GM18505 (cell line): ENCODE data around the gene NRP1.

Source experiments
- ATAC-seq: cut with Tn5 transposase; IDR thresholded peaks from one replicate; pipeline ENCODE4 v1.9.1; 2021; ENCODE audit not compliant: unreplicated experiment
- POLR2A ChIP-seq: IDR thresholded peaks from 4 replicates; pipeline ENCODE4 v1.6.1; 2011; ENCODE audit warnings: borderline replicate concordance; ENCODE audit not compliant: insufficient read depth, insufficient read length; ENCODE audit errors: extremely low read depth

NRP1 gene

GRCh38 chr10:33335801-33336581 is 1.5 kb upstream of the NRP1 start:
- no peak for ATAC-seq
- TF ChIP-seq POLR2A, result no peak

DNA sequence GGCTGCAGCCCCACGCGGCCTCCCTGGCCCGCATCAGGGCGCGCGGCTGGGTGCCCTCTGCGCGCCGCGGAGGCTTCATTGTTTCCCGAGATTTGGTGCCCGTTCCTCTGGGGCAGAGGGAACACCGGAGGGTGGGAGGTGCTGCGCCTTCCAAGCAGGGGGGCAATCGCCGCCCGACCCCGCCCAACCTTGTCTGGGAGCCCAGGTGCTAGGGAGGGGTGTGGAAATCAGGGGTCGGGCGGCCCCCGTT is 1.0 kb upstream of the NRP1 start:
- no peak for ATAC-seq
- no peak for TF ChIP-seq POLR2A

GRCh38 chr10:33334805-33335550 is 511 bp upstream of the NRP1 start:
- no peak for ATAC-seq
- no peak for TF ChIP-seq POLR2A

GRCh38 chr10:33333260-33334101 is 986 bp downstream of the NRP1 start:
- ATAC-seq, result no peak
- no peak for TF ChIP-seq POLR2A

GRCh38 chr10:33332183-33333065 is 2.0 kb downstream of the NRP1 start:
- no peak for ATAC-seq
- TF ChIP-seq POLR2A, result no peak

DNA sequence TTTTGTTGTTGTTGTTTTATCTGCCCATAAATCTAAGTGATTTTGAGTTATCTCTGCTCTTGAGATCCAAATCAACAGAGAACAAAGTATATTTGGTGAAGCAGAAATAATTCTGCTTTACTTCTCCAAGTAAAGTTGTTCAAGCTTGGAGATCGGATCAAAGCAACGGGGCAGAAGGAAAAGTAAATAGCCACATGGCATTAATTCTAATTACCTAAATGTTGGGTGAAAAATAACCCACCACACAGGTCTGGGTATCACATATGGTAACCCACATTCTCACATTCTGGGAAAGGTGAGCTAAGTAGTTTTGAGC is 3.1 kb downstream of the NRP1 start:
- no peak for ATAC-seq
- no peak for TF ChIP-seq POLR2A

DNA sequence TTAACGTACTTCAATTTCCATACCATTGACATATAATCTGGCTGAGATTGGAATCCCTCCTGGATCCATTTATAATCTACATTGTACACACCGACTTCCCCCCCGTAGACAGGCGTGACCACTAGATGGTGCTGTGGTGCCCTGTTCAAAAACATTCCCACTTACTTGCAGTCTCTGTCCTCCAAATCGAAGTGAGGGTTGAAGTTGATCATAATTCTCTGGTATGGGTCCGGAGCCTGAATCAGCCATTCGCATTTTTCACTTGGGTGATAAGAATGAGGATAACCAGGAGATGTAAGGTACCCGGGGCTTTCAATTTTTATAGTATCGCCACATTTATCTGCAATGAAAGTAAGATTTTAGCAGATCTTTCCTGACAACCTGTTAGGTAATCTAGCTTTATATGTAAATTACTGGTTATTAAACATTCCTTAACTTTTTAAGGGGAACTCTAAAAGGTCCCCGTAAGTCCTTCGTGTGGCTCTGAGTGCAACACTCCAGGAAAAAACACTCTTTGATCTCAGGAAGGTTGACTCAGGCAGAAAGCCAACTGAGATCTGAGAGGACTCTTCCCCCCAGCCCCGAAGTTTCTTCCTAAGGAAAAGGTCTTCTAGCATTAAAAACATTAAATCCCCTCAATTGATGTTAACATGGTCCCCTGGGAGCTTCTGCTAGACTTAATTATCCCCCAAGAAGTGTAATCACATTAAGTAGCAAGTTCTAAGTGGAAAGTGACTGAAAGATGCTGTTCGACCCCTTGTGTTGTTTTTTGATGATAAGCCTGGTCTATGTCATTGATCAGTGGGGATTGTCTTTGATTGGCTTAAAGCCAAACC is 3.7 kb downstream of the NRP1 start:
- peak; percentile 72 for ATAC-seq
- no peak for TF ChIP-seq POLR2A

DNA sequence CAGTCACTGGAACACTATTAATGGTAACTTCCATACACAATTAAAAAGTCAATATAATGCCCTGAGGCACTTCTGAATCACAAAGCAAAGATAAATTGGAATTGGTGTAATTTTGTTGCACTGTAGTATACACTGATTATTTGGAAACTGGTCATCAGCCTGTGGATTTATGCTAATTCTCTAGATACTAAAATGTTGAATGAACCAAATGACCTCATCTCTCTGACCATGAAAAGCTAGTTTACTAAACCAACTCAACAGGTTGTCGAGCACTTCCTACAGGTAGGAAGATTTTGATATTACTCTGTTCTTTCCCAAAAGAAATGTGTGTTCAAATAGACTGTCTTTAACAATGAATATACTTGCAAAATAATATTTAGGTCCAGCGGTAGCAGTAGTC is 5.3 kb downstream of the NRP1 start:
- no peak for ATAC-seq
- TF ChIP-seq POLR2A, result no peak

GRCh38 chr10:33328253-33328652 is 6.2 kb downstream of the NRP1 start:
- no peak for ATAC-seq

GRCh38 chr10:33327751-33328150 is 6.7 kb downstream of the NRP1 start:
- ATAC-seq, result no peak
- TF ChIP-seq POLR2A, result no peak

More at GRCh38 chr10:33328253-33328652, 6.2 kb downstream of the NRP1 start:
- no peak for TF ChIP-seq POLR2A

DNA sequence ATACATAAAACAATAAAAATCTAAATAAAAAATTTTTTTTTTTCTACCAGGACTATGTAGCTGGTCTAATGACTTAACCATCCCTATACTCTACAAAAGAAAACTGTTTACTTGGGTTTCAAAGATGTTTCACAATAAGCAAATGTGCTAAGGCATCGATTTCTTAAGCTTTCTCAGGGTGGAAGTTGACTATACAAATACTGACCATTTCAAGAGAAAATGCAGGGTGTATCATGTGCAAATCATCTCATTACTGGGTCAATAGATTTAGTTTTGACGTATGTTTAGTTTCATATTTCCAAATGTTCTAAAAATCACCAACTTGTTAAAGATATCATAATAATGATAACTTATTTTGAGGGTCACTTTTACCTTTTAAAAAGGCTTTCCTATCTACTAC is 7.5 kb downstream of the NRP1 start:
- no peak for ATAC-seq
- TF ChIP-seq POLR2A, result no peak

GRCh38 chr10:33325929-33326328 is 8.5 kb downstream of the NRP1 start:
- ATAC-seq, result no peak
- no peak for TF ChIP-seq POLR2A
